Measurements from ENCODE around the gene RLF.
"Not testable (repeated sequence)": the region's sequence is repeated elsewhere in the genome, so short reads cannot be mapped to it uniquely, and the experiment has no call there.

RLF gene

DNA sequence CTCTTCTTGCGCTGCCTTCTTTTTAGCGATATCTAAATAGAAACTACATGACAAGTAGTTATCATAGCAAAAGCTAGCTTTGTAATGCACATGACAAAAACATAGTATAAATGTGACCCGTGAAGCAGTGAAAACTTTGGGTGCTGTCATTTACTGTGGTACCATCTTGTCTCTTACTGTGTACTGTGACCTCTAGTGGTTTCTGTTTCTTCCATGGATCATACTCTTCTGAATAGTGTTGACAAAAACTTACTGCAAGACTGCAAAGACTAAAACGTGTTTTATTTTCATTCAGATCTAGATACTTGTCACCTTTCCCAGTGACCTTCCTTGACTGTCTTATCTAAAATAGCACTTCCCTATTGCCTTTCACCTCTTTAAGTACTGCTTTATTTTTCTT lies 6.1 kb downstream of the RLF start:
- no peak for DNase-seq (ENCODE audit: insufficient read length, low spot score)
- FAIRE-seq, result no peak

DNA sequence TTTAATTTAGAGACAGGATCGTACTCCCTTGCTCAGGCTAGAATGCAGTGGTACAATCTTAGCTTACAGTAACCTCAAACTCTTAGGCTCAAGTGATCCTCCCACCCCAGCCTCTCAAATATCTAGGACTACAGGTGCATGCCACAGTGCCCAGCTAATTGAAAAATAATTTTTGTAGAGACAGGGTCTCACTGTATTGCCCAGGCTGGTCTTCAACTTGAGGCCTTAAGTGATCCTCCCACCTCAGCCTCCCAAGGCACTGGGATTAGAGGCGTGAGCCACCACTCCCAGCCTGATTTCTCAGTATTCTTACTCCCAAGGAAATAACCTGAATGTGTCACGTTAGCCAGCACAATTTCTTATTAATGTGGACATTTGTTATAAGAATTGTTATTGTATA lies 9.8 kb downstream of the RLF start:
- DNase-seq (ENCODE audit: insufficient read length, low spot score), result no peak

DNA sequence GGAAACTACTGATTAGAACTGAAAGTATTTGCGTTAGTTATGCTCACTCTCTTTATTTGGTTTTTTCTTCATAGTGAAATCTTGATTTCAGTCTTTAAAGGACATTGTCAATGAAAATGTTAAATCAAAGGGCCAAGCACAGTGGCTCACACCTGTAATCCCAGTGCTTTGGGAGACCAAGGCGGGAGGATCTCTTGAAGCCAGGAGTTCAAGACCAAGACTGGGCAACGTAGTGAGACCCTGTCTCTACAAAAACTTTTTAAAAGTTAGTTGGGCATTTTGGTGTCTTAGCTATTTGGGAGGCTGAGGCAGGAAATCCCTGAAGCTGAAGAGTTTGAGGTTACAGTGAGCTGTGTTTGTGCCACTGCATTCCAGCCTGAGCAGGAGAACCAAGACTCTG lies 13.6 kb downstream of the RLF start:
- FAIRE-seq (peak; percentile 64), DNase-seq (ENCODE audit: insufficient read length, low spot score) (no peak)

More for the DNA sequence above, 9.8 kb downstream of the RLF start:
- FAIRE-seq, result no peak

DNA sequence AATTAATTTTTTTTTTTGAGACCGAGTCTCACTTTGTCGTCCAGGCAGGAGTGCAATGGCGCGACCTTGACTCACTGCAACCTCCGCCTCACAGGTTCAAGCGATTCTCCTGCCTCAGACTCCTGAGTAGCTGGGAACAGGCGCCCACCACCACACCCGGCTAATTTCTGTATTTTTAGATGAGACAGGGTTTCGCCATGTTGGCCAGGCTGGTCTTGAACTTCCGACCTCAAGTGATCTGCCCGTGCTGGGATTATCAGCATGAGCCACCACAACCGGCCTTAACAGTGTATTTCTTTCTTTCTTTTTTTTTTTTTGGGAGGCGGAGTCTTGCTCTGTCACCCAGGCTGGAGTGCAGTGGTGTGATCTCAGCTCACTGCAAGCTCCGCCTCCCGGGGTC lies 15.8 kb downstream of the RLF start:
- not testable (repeated sequence) for DNase-seq (ENCODE audit: insufficient read length, low spot score); FAIRE-seq

DNA sequence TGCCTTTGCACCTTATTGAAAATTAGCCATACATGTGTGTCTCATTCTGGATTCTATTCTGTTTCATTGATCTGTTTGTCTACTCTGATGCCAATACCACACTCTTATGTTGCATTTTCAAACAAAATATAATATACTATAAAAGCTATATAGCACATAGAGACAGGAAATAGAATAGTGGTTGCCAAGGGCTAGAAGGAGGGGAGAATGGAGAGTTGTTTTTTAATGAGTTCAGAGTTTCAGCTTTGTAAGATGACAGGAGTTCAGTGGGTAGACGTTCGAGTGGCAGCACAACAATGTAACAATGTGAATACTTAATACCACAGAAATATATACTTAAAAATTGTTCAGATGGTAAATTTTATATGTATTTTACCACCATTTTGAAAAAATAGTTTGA lies 17.0 kb downstream of the RLF start:
- DNase-seq (ENCODE audit: insufficient read length, low spot score) (no peak), FAIRE-seq (no peak)

DNA sequence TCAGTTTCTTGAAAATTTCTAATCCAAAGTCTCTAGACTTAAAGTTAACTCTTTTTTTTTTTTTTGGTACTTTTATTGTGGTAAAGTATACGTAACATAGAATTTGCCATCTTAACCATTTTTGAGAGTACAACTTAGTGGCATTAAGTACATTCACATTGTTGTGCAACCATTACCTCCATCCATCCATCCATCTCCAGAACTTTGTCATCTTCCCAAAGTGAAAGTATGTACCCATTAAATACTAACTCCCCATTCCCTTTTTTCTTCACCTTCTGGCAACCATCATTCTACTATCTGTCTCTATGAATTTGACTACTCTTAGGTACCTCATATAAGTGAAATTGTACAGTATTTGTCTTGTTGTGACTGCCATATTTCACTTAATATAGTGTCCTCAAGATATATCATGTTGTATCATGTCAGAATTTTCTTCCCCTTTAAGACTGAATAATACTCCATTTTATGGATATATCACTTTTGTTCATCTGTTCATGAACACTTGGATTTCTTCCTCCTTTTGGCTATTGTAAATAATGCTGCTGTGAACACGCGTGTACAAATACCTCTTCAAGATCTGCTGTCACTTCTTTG lies 18.4 kb downstream of the RLF start:
- FAIRE-seq (no peak), DNase-seq (ENCODE audit: insufficient read length, low spot score) (no peak)

DNA sequence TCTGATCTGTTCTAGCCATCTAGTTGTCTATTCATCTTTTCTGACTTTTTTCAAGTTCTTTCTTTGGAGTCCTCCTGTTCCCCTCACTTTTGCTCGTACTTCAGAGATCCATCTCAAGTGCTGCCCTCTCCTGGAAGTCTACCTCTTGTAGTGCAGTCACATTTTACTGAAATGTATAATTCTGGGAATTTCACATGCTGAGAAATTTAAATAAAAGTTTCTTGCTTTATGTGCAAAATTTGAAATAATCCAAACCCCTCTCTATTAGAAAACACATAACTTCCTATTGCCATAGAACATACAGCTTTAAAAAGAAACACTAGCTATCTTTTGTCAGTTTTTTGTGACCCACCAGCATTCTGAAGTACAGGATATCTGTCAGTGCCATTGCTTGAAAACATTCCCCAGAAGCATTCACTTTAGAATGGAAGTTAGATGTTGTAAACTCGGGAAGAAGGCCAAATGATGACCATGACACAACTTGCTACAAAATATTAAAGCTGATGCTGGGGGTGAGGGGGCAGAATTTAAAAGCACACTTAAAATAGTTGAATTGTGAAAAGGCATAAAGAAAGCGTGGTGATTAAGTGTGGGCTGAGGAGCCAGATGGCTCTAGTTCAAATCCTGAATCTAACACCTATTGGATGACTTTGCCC lies 22.0 kb downstream of the RLF start:
- FAIRE-seq, result peak; percentile 86
- no peak for DNase-seq (ENCODE audit: insufficient read length, low spot score)

DNA sequence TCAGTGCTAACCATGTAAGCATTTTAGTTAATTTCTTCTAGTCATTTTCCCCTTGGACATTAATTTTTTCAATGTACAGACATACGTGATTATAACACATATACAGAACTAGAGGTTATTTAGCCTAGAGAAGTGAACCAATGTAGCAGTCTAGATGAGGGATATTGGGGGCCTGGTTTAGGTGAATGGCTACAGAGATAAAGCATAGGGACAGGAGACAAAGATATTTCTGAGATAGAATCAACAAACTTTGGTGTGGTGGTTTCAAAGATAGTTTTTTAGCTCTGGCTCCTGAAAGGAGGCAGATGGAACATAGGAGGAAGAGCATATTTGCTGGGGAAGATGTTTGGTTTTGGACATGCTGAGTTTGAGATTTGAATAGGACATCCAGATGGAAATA lies 23.0 kb downstream of the RLF start:
- DNase-seq (ENCODE audit: insufficient read length, low spot score) (no peak), FAIRE-seq (peak; percentile 11)

DNA sequence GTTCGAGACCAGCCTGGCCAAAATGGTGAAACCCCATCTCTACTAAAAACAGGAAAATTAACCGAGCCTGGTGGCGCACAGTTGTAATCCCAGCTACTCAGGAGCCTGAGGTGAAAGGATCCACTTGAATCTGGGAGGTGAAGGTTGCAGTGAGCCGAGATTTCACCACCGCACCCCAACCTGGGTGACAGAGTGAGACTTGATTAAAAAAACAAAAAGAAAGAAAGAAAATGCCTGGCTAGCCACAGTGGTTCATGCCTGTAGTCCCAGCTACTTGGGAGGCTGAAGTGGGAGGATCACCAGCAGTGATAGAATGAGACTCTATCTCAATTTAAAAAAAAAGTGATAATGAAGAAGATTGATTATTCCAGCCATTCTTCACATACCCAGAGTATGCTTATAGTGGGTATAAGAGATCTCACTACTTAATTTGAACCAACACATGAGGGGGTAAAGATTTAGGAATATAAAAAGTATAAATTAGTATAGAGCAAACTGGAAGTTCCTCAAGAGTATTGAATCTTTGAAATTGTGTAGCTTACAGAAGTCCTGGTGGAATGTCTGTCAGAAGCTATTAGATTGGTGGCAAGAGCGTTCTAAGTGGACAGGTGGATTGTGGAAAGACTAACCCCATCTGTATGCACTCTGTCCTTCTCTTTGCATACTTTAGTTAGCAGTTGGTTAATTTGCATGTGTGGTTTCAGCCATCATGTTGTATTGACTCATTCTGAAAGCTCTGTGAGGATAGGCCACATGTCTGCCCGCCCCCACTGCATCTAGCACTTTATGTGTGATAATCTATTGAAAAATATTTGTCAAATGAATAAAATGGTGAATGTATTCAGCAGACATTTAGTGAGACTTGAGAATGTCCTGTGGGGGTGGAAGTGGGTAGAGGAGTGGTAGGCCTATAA lies 25.0 kb downstream of the RLF start:
- peak; percentile 32 for DNase-seq (ENCODE audit: insufficient read length, low spot score)
- peak; percentile 100 for FAIRE-seq

DNA sequence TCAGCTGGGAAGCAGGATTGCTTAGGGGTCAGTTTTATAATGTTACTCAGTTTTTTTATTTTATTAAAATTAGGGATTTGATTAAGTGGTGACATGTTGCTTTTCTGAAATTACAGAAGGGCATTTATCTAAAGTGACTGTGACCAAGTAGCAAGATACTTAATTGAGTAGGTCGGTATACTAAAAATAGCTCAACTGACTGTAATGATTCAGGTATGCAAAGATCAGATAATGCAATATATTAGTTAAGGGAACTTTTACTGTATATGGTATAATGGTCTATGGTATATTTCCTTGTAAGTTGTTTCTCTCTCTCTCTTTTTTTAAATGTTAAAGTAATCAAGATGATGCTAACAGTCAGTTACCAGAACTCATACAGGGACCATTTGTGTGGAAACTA lies 26.2 kb downstream of the RLF start:
- peak; percentile 37 for FAIRE-seq
- DNase-seq (ENCODE audit: insufficient read length, low spot score), result no peak

DNA sequence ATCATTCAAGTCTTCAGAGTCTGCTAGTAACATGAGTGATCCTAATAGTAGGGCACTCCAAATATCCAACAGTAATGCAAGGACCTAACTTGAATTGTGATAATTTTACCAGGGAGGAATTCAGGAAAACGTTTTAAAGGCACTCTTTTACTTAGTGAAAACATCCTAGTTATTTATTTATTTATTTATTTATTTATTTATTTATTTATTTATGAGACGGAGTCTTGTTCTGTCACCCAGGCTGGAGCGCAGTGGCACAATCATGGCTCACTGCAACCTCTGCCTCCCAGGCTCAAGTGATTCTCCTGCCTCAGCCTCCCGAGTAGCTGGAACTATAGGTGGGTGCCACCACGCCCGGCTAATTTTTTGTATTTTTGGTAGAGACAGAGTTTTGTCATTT lies 33.5 kb downstream of the RLF start:
- FAIRE-seq; DNase-seq (ENCODE audit: insufficient read length, low spot score): not testable (repeated sequence)

DNA sequence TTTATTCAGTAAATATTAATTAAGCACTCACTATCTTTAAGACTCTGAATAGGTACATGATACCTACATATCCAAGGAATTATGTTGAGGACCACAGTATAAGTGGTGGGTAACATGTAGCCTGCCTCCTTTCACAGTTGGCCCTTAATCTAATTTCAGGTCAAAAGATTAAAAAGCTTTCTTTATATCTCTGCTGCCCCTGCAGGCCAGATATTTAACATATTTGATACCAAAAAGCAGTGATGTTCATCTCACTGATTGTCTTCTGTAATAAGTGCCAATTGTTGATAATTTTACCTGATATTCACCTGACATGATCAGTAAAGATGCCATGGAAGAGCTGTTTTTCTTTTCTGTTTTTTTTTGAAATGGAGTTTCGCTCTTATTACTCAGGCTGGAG lies 36.5 kb downstream of the RLF start:
- no peak for DNase-seq (ENCODE audit: insufficient read length, low spot score)
- no peak for FAIRE-seq

DNA sequence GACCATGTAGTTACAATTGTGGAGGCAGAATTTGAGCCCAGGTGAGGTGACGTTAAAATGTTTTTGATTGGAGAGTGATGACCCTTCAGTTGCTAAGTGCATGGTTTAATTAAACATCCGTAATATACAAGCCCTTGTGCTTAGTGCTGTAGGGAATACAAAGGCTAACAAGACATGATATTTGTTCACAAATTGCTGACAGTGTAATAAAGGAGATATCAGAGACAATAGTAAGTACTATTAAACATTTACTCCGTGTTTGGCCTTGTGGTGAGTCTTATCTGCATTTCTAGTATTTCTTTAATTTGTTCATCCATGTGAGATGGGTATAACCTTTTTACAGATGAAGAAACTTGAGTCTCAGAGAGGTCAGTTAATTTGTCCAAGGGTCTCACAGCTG lies 37.9 kb downstream of the RLF start:
- DNase-seq (ENCODE audit: insufficient read length, low spot score) (no peak), FAIRE-seq (no peak)

DNA sequence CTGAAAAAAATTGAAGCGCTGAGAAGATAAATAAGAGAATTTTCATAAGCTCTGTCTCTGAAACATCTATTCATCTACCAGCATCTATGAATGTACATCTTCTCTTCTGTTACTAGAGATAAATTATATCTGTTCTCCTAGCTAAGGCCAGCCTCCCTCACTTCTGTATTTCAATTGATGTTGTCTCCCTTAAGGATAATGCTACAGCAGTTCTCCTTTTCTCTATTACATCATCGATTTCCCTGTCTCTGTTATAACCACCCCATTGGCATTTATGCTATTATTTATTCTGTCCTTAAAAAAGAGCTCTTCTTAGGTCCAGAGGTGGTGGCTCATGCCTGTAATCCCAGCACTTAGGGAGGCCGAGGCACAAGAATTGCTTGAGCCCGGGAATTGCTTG lies 43.7 kb downstream of the RLF start:
- DNase-seq (ENCODE audit: insufficient read length, low spot score), result no peak
- FAIRE-seq, result no peak

DNA sequence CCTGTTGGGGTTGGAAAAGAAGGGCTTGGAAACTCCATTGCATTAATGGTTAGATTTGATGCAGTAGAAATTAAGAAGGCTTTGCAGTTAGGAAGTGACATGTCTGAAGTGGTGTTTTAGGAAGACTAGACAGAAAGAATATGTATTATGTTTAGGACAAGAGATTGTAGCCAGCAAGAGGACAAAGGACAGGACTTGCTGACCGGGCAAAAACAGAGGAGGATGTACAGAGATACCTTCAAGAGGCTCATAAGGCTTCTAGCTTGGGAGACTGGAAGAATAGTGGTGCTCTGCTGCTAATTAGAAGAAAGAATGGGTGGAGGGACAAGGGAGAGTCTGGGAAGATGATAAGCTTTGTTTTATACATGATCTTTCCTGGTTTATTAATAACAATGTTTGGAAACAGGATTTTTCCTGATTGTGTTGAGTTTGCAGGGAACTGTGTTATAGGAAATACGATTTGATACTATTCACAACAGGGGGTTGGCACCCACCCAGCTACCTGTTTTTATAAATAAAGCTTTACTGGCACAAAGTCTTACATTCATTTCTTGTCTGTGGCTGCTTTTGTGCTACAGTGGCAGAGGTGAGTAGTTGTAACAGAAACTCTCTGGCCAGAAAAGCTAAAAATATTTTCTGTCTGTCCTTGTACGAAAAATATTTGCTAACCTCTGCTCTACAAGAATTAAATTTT lies 49.5 kb downstream of the RLF start:
- FAIRE-seq (peak; percentile 8), DNase-seq (ENCODE audit: insufficient read length, low spot score) (no peak)

DNA sequence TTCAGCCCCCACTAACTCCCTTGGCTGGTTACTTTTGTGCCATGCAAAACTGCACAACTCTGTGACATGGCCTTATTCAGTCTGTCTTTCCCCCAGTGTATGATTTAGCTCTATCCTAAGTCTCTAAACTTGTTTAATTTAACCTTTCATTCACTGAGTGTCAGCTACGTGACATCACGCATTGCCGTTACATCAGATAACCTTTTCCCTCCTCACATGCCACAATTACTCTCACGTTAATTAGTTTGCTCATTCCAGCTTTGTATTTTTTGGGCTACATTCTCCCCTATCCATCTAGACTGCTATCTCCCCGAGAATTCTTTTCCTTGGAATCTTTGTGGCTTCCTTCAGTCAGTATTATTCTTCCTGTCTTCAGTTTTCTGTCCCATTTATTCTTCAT lies 57.1 kb downstream of the RLF start:
- DNase-seq (ENCODE audit: insufficient read length, low spot score) (no peak), FAIRE-seq (peak; percentile 55)

DNA sequence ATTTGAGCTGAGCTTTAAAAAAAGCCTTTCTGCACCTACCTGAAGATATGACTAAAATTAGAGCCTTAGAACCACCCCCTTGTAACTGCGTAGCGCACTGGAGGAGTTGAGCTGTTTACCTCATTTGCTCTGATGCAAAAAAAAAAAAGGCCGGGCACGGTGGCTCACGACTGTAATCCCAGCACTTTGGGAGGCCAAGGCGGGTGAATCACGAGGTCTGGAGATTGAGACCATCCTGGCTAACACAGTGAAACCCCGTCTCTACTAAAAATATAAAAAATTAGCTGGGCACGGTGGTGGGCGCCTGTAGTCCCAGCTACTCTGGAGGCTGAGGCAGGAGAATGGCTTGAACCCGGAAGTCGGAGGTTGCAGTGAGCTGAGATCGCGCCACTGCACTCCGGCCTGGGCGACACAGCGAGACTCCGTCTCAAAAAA lies 60.3 kb downstream of the RLF start:
- not testable (repeated sequence) for DNase-seq (ENCODE audit: insufficient read length, low spot score)
- FAIRE-seq, result peak; percentile 58

DNA sequence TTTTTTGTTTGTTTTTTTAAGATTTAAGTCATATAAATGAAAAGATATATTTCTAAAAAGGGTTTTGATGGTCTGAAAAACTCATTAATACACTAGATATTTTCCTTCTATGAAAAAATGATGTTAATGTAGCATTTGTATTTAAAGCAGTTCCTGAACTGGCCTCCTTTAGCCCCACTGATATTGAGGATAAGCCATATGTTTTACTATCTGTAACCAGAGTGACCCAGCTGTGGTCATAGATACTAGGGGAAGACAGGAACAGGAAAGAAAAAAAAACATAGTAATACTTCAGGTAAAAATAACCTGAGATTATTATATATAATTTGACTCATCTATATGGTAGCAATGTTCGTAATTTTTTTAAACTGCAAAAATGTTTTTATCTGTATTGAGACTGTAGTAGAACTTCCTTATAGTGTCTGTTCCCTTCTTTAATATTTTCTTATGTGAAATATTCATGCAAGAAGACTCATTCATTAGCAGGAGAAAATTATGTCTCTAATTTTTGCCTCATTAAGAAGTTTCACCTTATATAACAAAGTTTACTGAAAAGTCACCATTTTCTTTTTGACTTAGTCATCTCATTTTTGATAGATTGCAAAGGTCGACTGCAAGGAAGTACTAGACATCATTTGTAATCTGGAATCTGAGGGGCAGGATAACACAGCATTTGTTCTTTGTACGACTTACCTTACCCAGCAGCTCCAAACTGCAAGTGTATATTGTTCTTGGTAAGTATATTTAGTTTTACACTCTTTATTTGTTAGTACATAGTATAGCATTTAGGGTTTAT lies 61.0 kb downstream of the RLF start:
- FAIRE-seq (peak; percentile 52), DNase-seq (ENCODE audit: insufficient read length, low spot score) (no peak)

DNA sequence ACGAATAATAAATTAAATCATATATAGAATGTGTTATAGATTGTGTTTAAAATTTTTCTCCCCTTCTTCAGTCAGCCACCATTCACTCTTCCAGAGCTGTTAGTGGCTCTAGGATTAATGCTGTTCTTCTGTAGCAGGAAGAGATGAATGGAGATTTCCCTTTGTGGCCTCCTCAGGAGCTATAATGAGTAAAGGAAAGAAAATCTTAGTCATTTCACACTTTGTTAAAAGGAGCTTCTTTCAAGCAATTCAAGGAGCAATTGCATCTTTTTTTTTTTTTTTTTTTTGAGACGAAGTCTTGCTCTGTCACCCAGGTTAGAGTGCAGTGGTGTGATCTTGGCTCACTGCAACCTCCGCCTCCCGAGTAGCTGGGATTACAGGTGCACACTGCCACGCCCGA lies 62.9 kb downstream of the RLF start:
- FAIRE-seq (no peak), DNase-seq (ENCODE audit: insufficient read length, low spot score) (no peak)

DNA sequence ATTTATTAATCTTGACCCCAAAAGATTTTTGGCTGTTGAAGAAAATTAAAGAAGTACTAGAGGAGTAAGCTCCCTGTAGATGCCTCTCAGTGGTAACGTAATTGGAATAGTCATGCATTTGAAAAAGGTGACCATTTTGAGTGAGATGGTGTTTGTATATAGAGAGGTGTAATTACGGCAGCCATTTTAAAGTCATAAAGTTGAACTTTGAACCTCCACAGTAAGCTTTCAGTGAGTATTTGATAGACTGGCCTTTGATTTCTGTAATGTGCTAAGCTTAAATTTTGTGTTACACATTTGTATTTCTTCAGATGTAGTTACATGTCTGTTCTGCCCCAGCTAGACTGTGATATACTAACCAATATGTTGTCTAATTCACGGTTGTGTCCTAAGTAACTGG lies 65.0 kb downstream of the RLF start:
- no peak for DNase-seq (ENCODE audit: insufficient read length, low spot score)
- no peak for FAIRE-seq

Data from GM19239 (cell line).